ENCODE results near the gene USP49.

DNA sequence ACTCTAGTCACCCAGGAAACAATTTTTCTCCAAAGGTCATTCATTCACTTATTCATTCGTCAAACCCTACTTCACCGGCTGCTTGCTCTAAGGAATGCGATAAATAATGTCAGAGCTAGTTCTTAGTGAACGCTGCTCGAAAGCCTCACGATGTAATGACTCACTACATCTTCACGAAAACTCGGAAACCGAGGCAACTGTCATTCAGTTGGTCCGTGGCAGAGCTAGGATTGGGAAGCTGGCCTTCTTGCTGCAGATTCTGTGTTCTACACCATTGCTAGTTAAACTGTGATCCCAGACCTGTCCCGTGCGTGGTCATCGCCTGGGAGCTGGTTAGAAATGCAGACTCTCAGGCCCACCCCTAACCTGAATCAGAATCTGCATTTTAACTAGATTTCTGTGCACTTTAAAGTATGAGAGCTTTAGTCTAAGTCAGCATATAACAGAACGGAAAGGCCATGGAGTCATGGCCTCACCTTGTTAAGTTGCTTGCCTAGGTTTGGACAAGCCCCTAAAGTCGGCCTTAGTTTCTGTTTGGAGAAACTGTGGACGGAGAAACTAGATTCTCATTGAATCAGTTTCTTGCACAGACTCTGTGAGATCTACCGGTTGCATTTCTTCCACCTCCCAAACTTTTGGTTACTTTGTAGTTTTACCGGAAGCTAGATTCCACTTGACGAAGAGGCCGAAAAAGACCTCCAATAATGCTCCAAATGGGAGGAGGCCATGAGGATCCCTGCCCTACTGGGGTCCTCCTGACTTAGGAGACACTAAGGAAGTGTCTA, 47.1 kb upstream of the USP49 start:
- TF ChIP-seq CTCF (IDR thresholded peaks at IDR 0.05) (no peak), POLR2AphosphoS5 (IDR thresholded peaks at IDR 0.05) (no peak)
